ENCODE results near the gene CALN1.
"Not testable (repeated sequence)": the region's sequence is repeated elsewhere in the genome, so short reads cannot be mapped to it uniquely, and the experiment has no call there.

The CALN1 gene

GRCh38 chr7:72080341-72080766 is 331.8 kb downstream of the CALN1 start:
- DNase-seq: no peak

- DNase-seq: no peak
Observed at GRCh38 chr7:72078856-72079255, 333.3 kb downstream of the CALN1 start.

GRCh38 chr7:72078301-72078700 is 333.8 kb downstream of the CALN1 start:
- no peak for DNase-seq

- no peak for DNase-seq
Observed at GRCh38 chr7:72077786-72078185, 334.4 kb downstream of the CALN1 start.

- DNase-seq: no peak
Observed at GRCh38 chr7:72072901-72073300, 339.2 kb downstream of the CALN1 start.

GRCh38 chr7:72069263-72069662 is 342.9 kb downstream of the CALN1 start:
- no peak for DNase-seq

GRCh38 chr7:72065764-72066163 is 346.4 kb downstream of the CALN1 start:
- DNase-seq: not testable (repeated sequence)

GRCh38 chr7:72064916-72065315 is 347.2 kb downstream of the CALN1 start:
- DNase-seq: no peak

GRCh38 chr7:72063330-72063729 is 348.8 kb downstream of the CALN1 start:
- DNase-seq: no peak

- no peak for DNase-seq
Observed at GRCh38 chr7:72062666-72063065, 349.5 kb downstream of the CALN1 start.

GRCh38 chr7:72059925-72060324 is 352.2 kb downstream of the CALN1 start:
- no peak for DNase-seq

GRCh38 chr7:72058579-72058978 is 353.6 kb downstream of the CALN1 start:
- no peak for DNase-seq

- no peak for DNase-seq
Observed at GRCh38 chr7:72057796-72058195, 354.3 kb downstream of the CALN1 start.

- no peak for DNase-seq
Observed at GRCh38 chr7:72057231-72057630, 354.9 kb downstream of the CALN1 start.

GRCh38 chr7:72055426-72055825 is 356.7 kb downstream of the CALN1 start:
- DNase-seq: no peak

GRCh38 chr7:72053292-72053691 is 358.8 kb downstream of the CALN1 start:
- DNase-seq: no peak

GRCh38 chr7:72048420-72048819 is 363.7 kb downstream of the CALN1 start:
- DNase-seq: no peak

GRCh38 chr7:72042855-72043254 is 369.3 kb downstream of the CALN1 start:
- no peak for DNase-seq

GRCh38 chr7:72040641-72041040 is 371.5 kb downstream of the CALN1 start:
- DNase-seq: no peak

GRCh38 chr7:72039460-72039859 is 372.7 kb downstream of the CALN1 start:
- DNase-seq: no peak

- DNase-seq: no peak
Observed at GRCh38 chr7:72038022-72038732, 374.0 kb downstream of the CALN1 start.

- no peak for DNase-seq
Observed at GRCh38 chr7:72037516-72037915, 374.6 kb downstream of the CALN1 start.

- DNase-seq: no peak
Observed at GRCh38 chr7:72035266-72035665, 376.9 kb downstream of the CALN1 start.

GRCh38 chr7:72032934-72033333 is 379.2 kb downstream of the CALN1 start:
- DNase-seq: no peak

- DNase-seq: no peak
Observed at GRCh38 chr7:72030994-72031667, 381.0 kb downstream of the CALN1 start.
